Measurements from ENCODE around the gene GABBR2.
"Not testable (repeated sequence)": the region's sequence is repeated elsewhere in the genome, so short reads cannot be mapped to it uniquely, and the experiment has no call there.

The GABBR2 gene

DNA sequence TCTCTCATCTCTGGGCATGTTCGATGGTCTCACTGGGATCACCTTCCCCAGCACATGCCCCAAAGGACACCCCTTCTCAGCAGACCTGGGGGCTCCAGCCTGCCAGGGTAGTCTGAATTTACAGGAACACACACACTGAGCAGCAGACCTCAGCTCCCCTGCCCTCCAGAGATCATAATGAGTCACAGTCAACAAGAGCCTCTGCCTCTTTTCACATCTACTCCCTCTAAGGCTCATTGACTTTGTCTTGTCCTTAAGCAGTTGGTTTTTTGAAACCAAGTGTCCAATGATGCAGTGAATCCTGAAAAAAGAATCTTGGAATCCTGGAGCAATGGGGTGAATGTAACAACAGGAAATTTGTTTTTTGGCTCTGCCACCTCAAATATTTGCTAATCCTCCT, 20.8 kb downstream of the GABBR2 start:
- no peak for DNase-seq (ENCODE audit: low read depth)
- TF ChIP-seq, protein P1, sequence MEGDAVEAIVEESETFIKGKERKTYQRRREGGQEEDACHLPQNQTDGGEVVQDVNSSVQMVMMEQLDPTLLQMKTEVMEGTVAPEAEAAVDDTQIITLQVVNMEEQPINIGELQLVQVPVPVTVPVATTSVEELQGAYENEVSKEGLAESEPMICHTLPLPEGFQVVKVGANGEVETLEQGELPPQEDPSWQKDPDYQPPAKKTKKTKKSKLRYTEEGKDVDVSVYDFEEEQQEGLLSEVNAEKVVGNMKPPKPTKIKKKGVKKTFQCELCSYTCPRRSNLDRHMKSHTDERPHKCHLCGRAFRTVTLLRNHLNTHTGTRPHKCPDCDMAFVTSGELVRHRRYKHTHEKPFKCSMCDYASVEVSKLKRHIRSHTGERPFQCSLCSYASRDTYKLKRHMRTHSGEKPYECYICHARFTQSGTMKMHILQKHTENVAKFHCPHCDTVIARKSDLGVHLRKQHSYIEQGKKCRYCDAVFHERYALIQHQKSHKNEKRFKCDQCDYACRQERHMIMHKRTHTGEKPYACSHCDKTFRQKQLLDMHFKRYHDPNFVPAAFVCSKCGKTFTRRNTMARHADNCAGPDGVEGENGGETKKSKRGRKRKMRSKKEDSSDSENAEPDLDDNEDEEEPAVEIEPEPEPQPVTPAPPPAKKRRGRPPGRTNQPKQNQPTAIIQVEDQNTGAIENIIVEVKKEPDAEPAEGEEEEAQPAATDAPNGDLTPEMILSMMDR (IDR thresholded peaks at IDR 0.05; ENCODE audit: low read length, missing control alignments): no peak
- no peak overlapping the region for H3K4me3 ChIP-seq (replicated peaks; ENCODE audit: low read depth, low read length)

DNA sequence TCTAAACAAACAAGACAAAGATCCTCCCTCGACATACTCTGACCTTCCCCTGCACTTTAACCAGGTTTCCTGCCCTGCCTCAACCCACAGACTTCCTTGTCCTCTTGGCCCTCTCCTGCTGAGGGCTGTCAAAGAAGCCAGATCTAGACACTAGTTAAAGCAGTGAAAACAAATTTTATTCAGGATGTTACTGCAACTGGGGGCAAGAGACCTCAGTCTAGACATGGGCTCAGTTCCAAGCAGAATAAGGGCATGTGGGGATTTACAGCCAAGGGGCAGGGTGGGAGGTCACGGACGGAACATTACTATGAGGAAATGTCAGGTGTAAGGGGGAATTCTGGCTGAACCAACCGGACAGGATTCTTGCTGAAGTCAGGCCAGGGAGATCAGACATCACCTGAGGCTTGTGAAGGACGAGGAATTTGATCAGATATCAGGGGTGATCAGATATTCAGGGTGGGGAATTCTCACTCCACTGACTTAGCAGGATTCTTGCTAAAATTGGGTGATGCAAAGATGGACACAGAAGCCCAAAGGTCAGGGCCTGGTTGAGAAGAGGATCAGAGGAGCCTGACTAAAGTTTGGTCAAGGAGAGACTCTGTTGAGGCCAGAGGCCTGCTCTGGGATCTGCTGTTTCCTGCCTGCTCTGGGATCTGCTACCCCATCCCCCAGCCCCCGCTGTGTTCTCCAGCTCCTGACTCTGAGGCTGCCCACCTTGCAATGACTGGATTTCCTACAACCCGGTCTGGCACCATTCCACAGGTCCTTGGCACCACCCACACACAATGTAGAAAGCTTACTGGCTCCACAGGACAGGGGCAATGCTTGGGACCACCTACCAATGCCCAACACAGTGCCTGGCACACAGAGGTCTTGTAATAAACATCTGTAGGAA, 21.5 kb downstream of the GABBR2 start:
- DNase-seq (ENCODE audit: low read depth): no peak
- H3K4me3 ChIP-seq (replicated peaks; ENCODE audit: low read depth, low read length): no peak overlapping the region
- TF ChIP-seq, protein P1 (IDR thresholded peaks at IDR 0.05; ENCODE audit: low read length, missing control alignments): no peak

DNA sequence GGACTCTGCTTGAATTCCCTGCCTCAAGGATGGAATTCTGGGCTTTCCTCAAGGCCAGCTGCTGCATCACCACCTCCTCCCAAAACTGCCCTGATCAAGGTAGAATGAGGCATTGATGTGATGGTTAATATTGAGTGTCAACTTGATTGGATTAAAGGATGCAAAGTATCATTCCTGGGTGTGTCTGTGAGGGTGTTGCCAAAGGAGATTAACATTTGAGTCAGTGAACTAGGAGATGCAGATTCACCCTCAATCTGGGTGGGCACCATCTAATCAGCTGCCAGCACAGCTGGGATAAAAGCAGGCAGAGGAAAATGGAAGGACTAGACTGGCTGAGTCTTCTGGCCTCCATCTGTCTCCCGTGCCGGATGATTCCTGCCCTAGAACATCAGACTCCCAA, 23.9 kb downstream of the GABBR2 start:
- DNase-seq (ENCODE audit: low read depth); H3K4me3 ChIP-seq (replicated peaks; ENCODE audit: low read depth, low read length): not testable (repeated sequence)

DNA sequence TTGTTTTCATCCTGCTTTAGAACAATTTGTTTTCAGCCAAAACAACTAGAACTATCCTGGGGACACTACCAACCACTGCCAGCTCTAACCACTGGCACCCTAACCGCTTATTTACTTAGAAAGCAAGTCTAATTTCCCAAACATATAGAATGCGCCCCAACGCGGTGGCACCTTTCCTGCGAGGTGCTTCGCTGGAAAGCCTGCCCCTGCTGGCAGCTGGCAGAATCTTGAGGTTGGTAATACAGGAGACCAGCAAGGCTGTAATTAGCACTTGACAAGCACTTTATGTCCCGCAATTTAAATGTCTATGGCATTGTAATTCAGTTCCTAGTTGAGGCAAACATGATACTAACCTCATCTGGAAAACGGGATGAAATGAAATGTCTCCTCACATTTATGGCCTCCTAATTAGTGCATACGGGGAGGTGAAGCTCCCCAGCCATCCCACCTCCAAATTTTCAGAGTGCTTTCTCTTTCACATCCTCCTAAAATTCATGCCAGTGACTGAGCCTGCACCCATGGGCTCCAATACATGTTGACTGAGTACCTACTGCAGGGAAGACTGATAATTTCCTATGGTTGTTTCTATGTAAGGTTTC, 30.4 kb downstream of the GABBR2 start:
- H3K4me3 ChIP-seq (replicated peaks; ENCODE audit: low read depth, low read length): no peak overlapping the region
- peak; percentile 24 for DNase-seq (ENCODE audit: low read depth)
- TF ChIP-seq, protein P1 (IDR thresholded peaks at IDR 0.05; ENCODE audit: low read length, missing control alignments): peak; percentile 76

DNA sequence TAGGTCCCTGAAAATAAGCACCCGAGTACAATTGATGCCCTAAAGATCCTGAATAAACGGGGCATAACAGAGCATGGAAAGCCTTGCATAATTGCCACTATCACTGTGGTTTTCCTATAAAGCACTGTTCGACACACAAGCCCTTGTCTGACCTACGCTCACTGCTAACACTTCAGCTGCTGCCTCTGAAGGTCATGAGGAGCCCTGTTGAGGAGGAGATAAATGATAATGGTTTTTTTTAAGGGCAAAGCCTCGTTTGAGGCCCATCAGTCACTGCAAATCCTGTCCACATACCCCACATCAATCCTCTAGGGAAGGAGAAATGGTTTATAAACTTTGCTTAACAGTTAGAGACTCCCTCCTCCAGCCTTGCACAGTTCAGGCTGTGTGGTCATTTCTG, 35.1 kb downstream of the GABBR2 start:
- H3K4me3 ChIP-seq (replicated peaks; ENCODE audit: low read depth, low read length): no peak overlapping the region
- DNase-seq (ENCODE audit: low read depth): no peak
- TF ChIP-seq, protein P1 (IDR thresholded peaks at IDR 0.05; ENCODE audit: low read length, missing control alignments): no peak

DNA sequence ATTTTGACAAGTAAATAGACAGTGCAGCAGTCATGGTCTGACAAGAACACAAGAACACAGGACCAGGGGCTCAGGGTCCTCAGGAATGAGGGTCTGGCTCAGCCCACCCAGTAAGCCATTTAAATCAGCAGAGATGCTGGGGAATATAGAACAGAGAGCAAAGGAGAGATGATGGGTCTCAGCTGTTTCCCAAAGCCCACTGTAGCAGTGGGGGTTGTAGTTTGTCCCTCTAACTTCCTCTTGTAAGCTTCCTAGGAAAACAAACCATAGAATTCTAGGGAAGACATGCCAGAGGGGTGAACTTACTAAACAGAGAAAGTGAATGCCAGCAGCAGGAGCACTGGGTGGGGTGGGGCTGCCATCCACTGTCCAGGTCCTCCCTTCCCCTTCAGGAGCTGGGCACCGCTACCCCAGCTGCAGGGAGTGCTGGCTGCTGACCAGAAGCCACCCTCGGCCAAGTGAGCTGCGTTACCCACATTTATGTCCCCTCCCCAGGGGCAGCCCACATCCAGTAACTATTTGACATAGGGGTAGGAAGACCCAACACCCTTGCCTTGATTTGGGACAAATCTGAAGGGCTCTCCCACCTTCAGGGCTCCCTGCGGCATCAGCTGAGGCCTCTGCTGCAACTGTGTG, 41.6 kb downstream of the GABBR2 start:
- TF ChIP-seq, protein P1 (IDR thresholded peaks at IDR 0.05; ENCODE audit: low read length, missing control alignments): no peak
- no peak overlapping the region for H3K4me3 ChIP-seq (replicated peaks; ENCODE audit: low read depth, low read length)
- DNase-seq (ENCODE audit: low read depth): no peak

DNA sequence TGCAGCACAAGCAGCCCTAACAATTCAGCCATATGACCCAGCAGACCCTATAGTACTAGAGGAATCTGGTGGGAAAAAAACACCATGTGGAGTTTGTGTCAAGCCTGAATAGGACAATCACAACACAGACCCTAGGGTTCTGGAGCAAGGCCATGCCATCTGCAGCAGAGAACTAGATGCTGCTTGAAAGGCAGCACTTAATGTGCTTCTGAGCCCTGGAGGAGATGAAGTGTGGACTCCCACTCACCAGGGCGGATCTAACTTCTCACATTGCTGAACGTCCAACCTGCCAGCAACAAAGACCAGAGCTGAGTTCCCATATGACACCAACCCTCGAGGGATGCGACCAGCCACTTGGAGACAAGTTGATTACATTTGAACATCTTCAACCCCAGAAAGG, 43.2 kb downstream of the GABBR2 start:
- DNase-seq (ENCODE audit: low read depth): no peak
- TF ChIP-seq, protein P1 (IDR thresholded peaks at IDR 0.05; ENCODE audit: low read length, missing control alignments): no peak
- no peak overlapping the region for H3K4me3 ChIP-seq (replicated peaks; ENCODE audit: low read depth, low read length)

All from fibroblast of pulmonary artery (primary cell).